Measurements from ENCODE around the gene SPATA19. TPM values are rescaled to one million over a fixed set of nuclear protein-coding genes. Genes with fewer than 3 reads are reported as not detected.

Gene SPATA19
- total and polyA plus RNA-seq, 11 donors, result not detected

- no peak overlapping the region for H3K27ac ChIP-seq
- 95 to 99% (median 97%) methylated on average over 2 of the region's 2 CpGs for WGBS, 4 donors
These were observed 51.1 kb downstream of the SPATA19 start for GRCh38 chr11:133794205-133794604.

GRCh38 chr11:133793271-133794035 lies 51.9 kb downstream of the SPATA19 start:
- DNase-seq, result no peak
- no peak overlapping the region for H3K4me3 ChIP-seq
- intact Hi-C loops (cut with DNase I), result no loop called here
- TF ChIP-seq CTCF (IDR thresholded peaks at IDR 0.05) (no peak), POLR2A (IDR thresholded peaks at IDR 0.05) (no peak)
- no peaks in the 10 kb centered on the region for H3K36me3 ChIP-seq
- H3K9me3 ChIP-seq, result peaks cover 0 to 28% (median 9%) of the 10 kb centered on the region in 12 donors
- no peaks in the 10 kb centered on the region for H3K4me1 ChIP-seq
- H3K27ac ChIP-seq, result no peak overlapping the region
- 62 to 80% (median 74%) methylated on average over 7 of the region's 7 CpGs for WGBS, 4 donors
- peaks cover 0 to 23% (median 3%) of the 10 kb centered on the region in 9 donors for H3K27me3 ChIP-seq
- no peak for ATAC-seq

More at GRCh38 chr11:133794205-133794604, 51.1 kb downstream of the SPATA19 start:
- Histone ChIP-seq H3K9me3 (peaks cover 0 to 28% (median 9%) of the 10 kb centered on the region in 12 donors), H3K27me3 (peaks cover 0 to 17% (median 3%) of the 10 kb centered on the region in 9 donors), H3K4me1 (no peaks in the 10 kb centered on the region), H3K4me3 (no peak overlapping the region), H3K36me3 (no peaks in the 10 kb centered on the region)
- no peak for TF ChIP-seq CTCF (IDR thresholded peaks at IDR 0.05)
- TF ChIP-seq POLR2A (IDR thresholded peaks at IDR 0.05), result no peak
- DNase-seq (no peak), ATAC-seq (no peak)
- intact Hi-C loops (cut with DNase I), result no loop called here

GRCh38 chr11:133790995-133791394 lies 54.3 kb downstream of the SPATA19 start:
- no peak overlapping the region for H3K4me3 ChIP-seq
- H3K4me1 ChIP-seq, result peaks cover 0 to 8% (median 0%) of the 10 kb centered on the region in 12 donors
- H3K27me3 ChIP-seq, result peaks cover 0 to 40% (median 8%) of the 10 kb centered on the region in 9 donors
- DNase-seq, result no peak
- TF ChIP-seq CTCF (IDR thresholded peaks at IDR 0.05) (no peak), POLR2A (IDR thresholded peaks at IDR 0.05) (no peak)
- WGBS, 4 donors, result 85 to 93% (median 88%) methylated on average over 5 of the region's 5 CpGs
- intact Hi-C loops (cut with DNase I), result no loop called here
- no peak for ATAC-seq
- H3K36me3 ChIP-seq, result no peaks in the 10 kb centered on the region
- H3K27ac ChIP-seq, result no peak overlapping the region
- peaks cover 0 to 22% (median 9%) of the 10 kb centered on the region in 12 donors for H3K9me3 ChIP-seq

Other genes starting within 250 kb of the SPATA19 start
- 10 to 100 TPM; 14.6 to 78.5 (median 43.7) TPM for gene IGSF9B, start 111.5 kb upstream of the SPATA19 start, total RNA-seq
- gene IGSF9B, start 111.5 kb upstream of the SPATA19 start, polyA plus RNA-seq, result 10 to 100 TPM; 30.3 to 38.3 TPM
- 10 to 100 TPM; 23.4 to 56.9 (median 34.3) TPM for gene JAM3, start 223.6 kb upstream of the SPATA19 start, total RNA-seq
- 10 to 100 TPM; 11.9 to 18.5 TPM for gene JAM3, start 223.6 kb upstream of the SPATA19 start, polyA plus RNA-seq

All from heart left ventricle (tissue), 16 donors.